Measurements from ENCODE around the gene GXYLT2. TPM values are rescaled to one million over a fixed set of nuclear protein-coding genes. Genes with fewer than 3 reads are reported as not detected.

Gene GXYLT2
- polyA plus RNA-seq, 1 experiment = 5.7 TPM

DNA sequence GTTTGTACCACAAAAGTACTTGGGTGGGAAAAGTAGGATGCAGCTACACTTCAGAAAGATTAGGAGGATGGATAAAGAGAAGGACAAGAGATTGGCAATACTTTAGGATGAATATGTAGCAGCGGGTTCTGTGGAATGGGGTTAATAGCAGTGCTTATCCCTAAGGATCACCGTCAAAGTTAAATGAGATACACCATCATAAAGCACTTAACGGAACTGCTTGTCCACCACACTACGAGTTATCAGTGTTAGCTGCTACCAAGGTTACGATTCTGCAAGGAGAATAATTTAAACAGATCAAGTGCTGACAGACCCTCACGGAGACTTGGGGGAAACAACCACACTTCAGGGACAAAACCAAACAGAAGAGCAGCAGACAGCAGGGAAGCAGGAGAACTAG lies 40.6 kb upstream of the GXYLT2 start:
- no peaks in the 10 kb centered on the region for H3K27me3 ChIP-seq (ENCODE audit: control insufficient read depth, insufficient read depth, low read length)
- peak overlapping the region; percentile 63 for H3K4me3 ChIP-seq (ENCODE audit: low read depth, low read length)
- DNase-seq (ENCODE audit: low read depth) = no peak
- H3K36me3 ChIP-seq (ENCODE audit: control insufficient read depth, insufficient read depth, low read length) = no peaks in the 10 kb centered on the region; the same call in 1 of the 2 replicates
- ChIA-PET CTCF (interaction anchor here (1.4 to 5.2 kb wide), 2 partner anchors 92 to 238 kb away, joined by 5 to 35 read pairs; no protein-coding TSS in a partner anchor), POLR2A (no interaction called here)
- TF ChIP-seq, protein P1, sequence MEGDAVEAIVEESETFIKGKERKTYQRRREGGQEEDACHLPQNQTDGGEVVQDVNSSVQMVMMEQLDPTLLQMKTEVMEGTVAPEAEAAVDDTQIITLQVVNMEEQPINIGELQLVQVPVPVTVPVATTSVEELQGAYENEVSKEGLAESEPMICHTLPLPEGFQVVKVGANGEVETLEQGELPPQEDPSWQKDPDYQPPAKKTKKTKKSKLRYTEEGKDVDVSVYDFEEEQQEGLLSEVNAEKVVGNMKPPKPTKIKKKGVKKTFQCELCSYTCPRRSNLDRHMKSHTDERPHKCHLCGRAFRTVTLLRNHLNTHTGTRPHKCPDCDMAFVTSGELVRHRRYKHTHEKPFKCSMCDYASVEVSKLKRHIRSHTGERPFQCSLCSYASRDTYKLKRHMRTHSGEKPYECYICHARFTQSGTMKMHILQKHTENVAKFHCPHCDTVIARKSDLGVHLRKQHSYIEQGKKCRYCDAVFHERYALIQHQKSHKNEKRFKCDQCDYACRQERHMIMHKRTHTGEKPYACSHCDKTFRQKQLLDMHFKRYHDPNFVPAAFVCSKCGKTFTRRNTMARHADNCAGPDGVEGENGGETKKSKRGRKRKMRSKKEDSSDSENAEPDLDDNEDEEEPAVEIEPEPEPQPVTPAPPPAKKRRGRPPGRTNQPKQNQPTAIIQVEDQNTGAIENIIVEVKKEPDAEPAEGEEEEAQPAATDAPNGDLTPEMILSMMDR (IDR thresholded peaks at IDR 0.05; ENCODE audit: insufficient read depth, low read depth, low read length) = no peak

DNA sequence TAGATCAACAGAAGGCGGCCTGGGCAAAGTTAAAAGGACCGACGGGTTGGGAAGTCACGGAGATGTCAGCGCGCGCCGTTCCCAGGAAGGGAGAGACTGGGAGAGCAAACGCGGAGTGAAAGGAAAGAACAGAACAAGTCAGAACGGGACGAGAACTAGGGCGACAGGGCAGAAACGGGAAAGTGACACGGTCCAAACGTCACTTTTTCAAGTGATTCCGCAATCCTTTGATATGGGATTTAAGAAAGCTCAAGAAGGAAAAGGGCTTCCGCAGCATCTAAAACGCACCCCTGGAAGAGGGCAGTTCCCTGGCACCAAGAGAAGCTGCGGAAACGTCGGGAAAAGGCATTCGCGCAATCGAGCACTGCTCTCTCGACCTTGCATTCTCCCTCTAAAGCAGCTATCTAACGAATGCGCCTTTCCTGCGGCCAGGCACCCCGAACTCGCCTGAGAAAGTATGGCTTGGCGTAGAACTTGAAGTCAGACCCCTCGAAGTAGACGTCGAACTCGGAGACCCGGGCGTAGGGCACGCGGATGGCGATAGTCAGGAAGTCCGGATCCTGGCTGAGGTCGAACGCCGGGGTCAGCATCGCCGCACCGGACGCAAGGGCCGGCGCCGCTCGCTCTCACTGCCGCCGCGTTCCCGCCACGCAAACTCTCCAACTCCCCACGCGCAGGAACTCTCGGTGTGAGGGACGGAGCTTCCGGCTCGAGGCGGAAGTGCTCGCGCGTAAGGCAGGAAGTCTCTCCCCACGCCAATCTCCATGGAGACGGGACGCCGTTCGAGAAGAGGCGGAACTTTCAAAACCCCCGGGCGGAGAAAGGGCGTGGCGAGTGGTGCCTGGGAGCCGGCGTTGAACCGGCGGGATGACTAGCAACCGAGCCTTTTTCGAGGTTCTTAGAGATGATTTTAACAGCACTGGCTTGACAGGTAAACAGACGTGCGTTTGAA lies 39.8 kb upstream of the GXYLT2 start, which contains the start of gene SHQ1:
TSS of gene SHQ1 (minus strand) at position 695 of the 952 bp plus-strand sequence. CDS start at position 590, 105 bp downstream.
- H3K4me3 ChIP-seq (ENCODE audit: low read depth, low read length) = peak within 1 kb of the TSS; percentile 63
- TF ChIP-seq, protein P1 (IDR thresholded peaks at IDR 0.05; ENCODE audit: insufficient read depth, low read depth, low read length) = no peak
- H3K27me3 ChIP-seq (ENCODE audit: control insufficient read depth, insufficient read depth, low read length) = no peaks in the 10 kb centered on the region
- CTCF ChIA-PET = interaction anchor here (0.6 to 5.2 kb wide), 5 partner anchors 11 to 238 kb away, joined by 3 to 35 read pairs (median 5); no protein-coding TSS in a partner anchor
- no peaks in the 10 kb centered on the region for H3K36me3 ChIP-seq (ENCODE audit: control insufficient read depth, insufficient read depth, low read length)
- peak; percentile 70 for DNase-seq (ENCODE audit: low read depth)
- POLR2A ChIA-PET = interaction anchor here (0.5 to 0.6 kb wide), 2 partner anchors 287 to 558 kb away, joined by 3 to 5 read pairs; no protein-coding TSS in a partner anchor

DNA sequence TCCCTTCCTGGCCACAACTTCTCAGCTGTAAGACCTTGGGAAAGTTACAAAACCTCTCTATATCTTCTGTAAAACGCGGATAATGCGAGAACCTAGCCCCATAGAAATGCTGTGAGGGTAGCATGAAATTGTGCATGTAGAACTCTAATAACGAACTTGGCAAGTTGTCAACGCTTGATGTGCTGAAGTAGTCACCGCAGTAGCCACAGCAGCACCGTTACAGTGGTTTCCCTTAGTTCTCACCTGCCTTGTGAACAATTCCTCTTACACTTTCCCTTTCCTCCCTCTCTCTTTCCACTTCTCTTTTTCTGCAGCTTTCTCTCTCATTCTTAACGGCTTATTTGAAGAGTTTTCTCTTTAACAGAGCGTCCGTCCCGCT lies 39.2 kb upstream of the GXYLT2 start:
- peak overlapping the region; percentile 63 for H3K4me3 ChIP-seq (ENCODE audit: low read depth, low read length)
- TF ChIP-seq, protein P1 (IDR thresholded peaks at IDR 0.05; ENCODE audit: insufficient read depth, low read depth, low read length) = no peak
- H3K36me3 ChIP-seq (ENCODE audit: control insufficient read depth, insufficient read depth, low read length) = no peaks in the 10 kb centered on the region
- H3K27me3 ChIP-seq (ENCODE audit: control insufficient read depth, insufficient read depth, low read length) = no peaks in the 10 kb centered on the region
- POLR2A ChIA-PET = interaction anchor here (0.5 to 0.6 kb wide), 2 partner anchors 287 to 558 kb away, joined by 3 to 5 read pairs; no protein-coding TSS in a partner anchor
- DNase-seq (ENCODE audit: low read depth) = no peak
- CTCF ChIA-PET = interaction anchor here (0.6 to 5.2 kb wide), 7 partner anchors 11 to 237 kb away, joined by 3 to 35 read pairs (median 5); no protein-coding TSS in a partner anchor

DNA sequence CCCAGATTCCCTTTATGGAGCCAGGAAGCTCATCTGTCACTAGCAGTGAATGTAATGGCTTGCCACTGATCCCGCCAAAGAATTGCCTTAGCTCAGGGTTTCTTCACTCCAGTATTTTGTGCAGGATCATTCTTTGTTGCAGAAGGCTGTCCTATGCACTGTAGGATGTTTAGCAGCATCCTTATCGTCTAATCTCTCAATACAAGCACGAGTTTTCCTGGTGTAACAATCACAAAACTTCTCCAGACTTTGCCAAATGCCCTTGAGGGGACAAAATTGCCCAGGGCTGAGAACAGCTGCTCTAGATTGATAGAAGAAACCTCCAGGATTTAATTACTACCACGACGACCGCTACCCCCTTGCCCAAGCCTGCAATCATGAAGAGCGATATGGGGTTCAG lies 32.8 kb upstream of the GXYLT2 start:
- ChIA-PET POLR2A (no interaction called here), CTCF (no interaction called here)
- Histone ChIP-seq H3K36me3 (ENCODE audit: control insufficient read depth, insufficient read depth, low read length) (no peaks in the 10 kb centered on the region), H3K4me3 (ENCODE audit: low read depth, low read length) (no peak overlapping the region), H3K27me3 (ENCODE audit: control insufficient read depth, insufficient read depth, low read length) (0 out of 2 replicates have a peak, but pooled peaks cover 5% of the 10 kb centered on the region)
- TF ChIP-seq, protein P1 (IDR thresholded peaks at IDR 0.05; ENCODE audit: insufficient read depth, low read depth, low read length) = no peak
- no peak for DNase-seq (ENCODE audit: low read depth)

DNA sequence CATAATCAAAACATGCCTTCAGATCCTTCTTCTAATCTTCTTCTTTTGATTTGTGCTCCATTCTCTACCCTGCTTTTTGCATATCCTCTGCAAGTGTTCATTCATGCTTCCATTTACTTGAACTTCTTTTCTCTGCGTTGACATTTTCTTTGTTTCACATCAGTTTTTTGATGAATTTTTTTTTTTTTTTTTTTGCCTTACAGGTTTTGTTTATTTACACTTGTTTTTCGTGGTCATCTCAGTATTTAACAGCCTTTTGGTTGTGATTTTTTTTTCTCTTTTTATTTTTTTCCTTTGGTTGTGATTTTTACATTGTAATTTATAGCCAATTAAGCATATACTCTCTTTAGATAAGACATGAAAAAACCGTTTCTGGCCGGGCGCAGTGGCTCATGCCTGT lies 27.8 kb upstream of the GXYLT2 start:
- TF ChIP-seq, protein P1 (IDR thresholded peaks at IDR 0.05; ENCODE audit: insufficient read depth, low read depth, low read length) = no peak
- Histone ChIP-seq H3K27me3 (ENCODE audit: control insufficient read depth, insufficient read depth, low read length) (peaks cover 3% of the 10 kb centered on the region; the same call in 1 of the 2 replicates), H3K36me3 (ENCODE audit: control insufficient read depth, insufficient read depth, low read length) (no peaks in the 10 kb centered on the region), H3K4me3 (ENCODE audit: low read depth, low read length) (no peak overlapping the region)
- ChIA-PET CTCF (interaction anchor here (1.0 to 3.6 kb wide), 3 partner anchors 9 to 125 kb away, joined by 3 to 14 read pairs (median 4); no protein-coding TSS in a partner anchor), POLR2A (interaction anchor here (0.7 kb wide), 1 partner anchor 564 kb away, joined by 7 read pairs; no protein-coding TSS in a partner anchor)
- no peak for DNase-seq (ENCODE audit: low read depth)

Data from BJ (cell line).